ENCODE measurements around the gene CLDN24.
"Not testable (repeated sequence)": the region's sequence is repeated elsewhere in the genome, so short reads cannot be mapped to it uniquely, and the experiment has no call there.

Gene CLDN24

GRCh38 chr4:183328832-183329231 is 6.6 kb upstream of the CLDN24 start:
- no peak overlapping the region for H3K4me3 ChIP-seq (ENCODE audit: low read depth, low read length)

GRCh38 chr4:183327827-183328226 is 5.6 kb upstream of the CLDN24 start:
- TF ChIP-seq CTCF (IDR thresholded peaks at IDR 0.05; ENCODE audit: low read depth, low read length), result no peak
- H3K4me3 ChIP-seq (ENCODE audit: low read depth, low read length), result no peak overlapping the region

More at GRCh38 chr4:183328832-183329231, 6.6 kb upstream of the CLDN24 start:
- TF ChIP-seq CTCF (IDR thresholded peaks at IDR 0.05; ENCODE audit: low read depth, low read length), result no peak

- H3K4me3 ChIP-seq (ENCODE audit: low read depth, low read length), result no peak overlapping the region
- no peak for TF ChIP-seq CTCF (IDR thresholded peaks at IDR 0.05; ENCODE audit: low read depth, low read length)
Observed at GRCh38 chr4:183326853-183327252, 4.6 kb upstream of the CLDN24 start.

- H3K4me3 ChIP-seq (ENCODE audit: low read depth, low read length), result not testable (repeated sequence)
Observed at GRCh38 chr4:183326387-183326786, 4.2 kb upstream of the CLDN24 start.

- TF ChIP-seq CTCF (IDR thresholded peaks at IDR 0.05; ENCODE audit: low read depth, low read length), result no peak
- no peak overlapping the region for H3K4me3 ChIP-seq (ENCODE audit: low read depth, low read length)
Observed at GRCh38 chr4:183324619-183325018, 2.4 kb upstream of the CLDN24 start.

- not testable (repeated sequence) for H3K4me3 ChIP-seq (ENCODE audit: low read depth, low read length)
Observed at GRCh38 chr4:183324056-183324455, 1.8 kb upstream of the CLDN24 start.

GRCh38 chr4:183323295-183323694 is 1.1 kb upstream of the CLDN24 start:
- no peak overlapping the region for H3K4me3 ChIP-seq (ENCODE audit: low read depth, low read length)
- no peak for TF ChIP-seq CTCF (IDR thresholded peaks at IDR 0.05; ENCODE audit: low read depth, low read length)

GRCh38 chr4:183321516-183321915 is 710 bp downstream of the CLDN24 start:
- no peak for TF ChIP-seq CTCF (IDR thresholded peaks at IDR 0.05; ENCODE audit: low read depth, low read length)
- H3K4me3 ChIP-seq (ENCODE audit: low read depth, low read length), result no peak overlapping the region

Measured in WI38 (cell line).